HG03520 (cell line): Measurements from ENCODE around the gene NFATC1.
A peak's percentile ranks its signal among the peaks of the same experiment; 100 is the strongest.
"Not testable (repeated sequence)": the region's sequence is repeated elsewhere in the genome, so short reads cannot be mapped to it uniquely, and the experiment has no call there.

ENCODE experiments used
- ATAC-seq: cut with Tn5 transposase; IDR thresholded peaks from one replicate; pipeline ENCODE4 v1.9.1; 2021; ENCODE audit warnings: mild to moderate bottlenecking, moderate library complexity; ENCODE audit not compliant: unreplicated experiment

NFATC1 gene

GRCh38 chr18:79375441-79376154 lies 20.1 kb upstream of the NFATC1 start:
- no peak for ATAC-seq

- ATAC-seq: not testable (repeated sequence)
Measured at GRCh38 chr18:79376661-79377060, 19.1 kb upstream of the NFATC1 start.

- no peak for ATAC-seq
Measured at GRCh38 chr18:79377187-79377891, 18.4 kb upstream of the NFATC1 start.

- ATAC-seq: peak; percentile 51
Measured at GRCh38 chr18:79378536-79379250, 17.0 kb upstream of the NFATC1 start.

GRCh38 chr18:79379251-79379905 lies 16.4 kb upstream of the NFATC1 start:
- ATAC-seq: no peak

GRCh38 chr18:79379931-79380815 lies 15.6 kb upstream of the NFATC1 start:
- no peak for ATAC-seq

GRCh38 chr18:79380816-79381806 lies 14.6 kb upstream of the NFATC1 start:
- ATAC-seq: no peak

- no peak for ATAC-seq
Measured at GRCh38 chr18:79381811-79382311, 13.9 kb upstream of the NFATC1 start.

GRCh38 chr18:79382681-79383387 lies 12.9 kb upstream of the NFATC1 start:
- no peak for ATAC-seq

- ATAC-seq: no peak
Measured at GRCh38 chr18:79383388-79384056, 12.2 kb upstream of the NFATC1 start.

GRCh38 chr18:79384151-79384807 lies 11.5 kb upstream of the NFATC1 start:
- ATAC-seq: no peak

GRCh38 chr18:79384834-79385233 lies 10.9 kb upstream of the NFATC1 start:
- ATAC-seq: no peak

- no peak for ATAC-seq
Measured at GRCh38 chr18:79385326-79385707, 10.4 kb upstream of the NFATC1 start.

GRCh38 chr18:79385708-79386341 lies 9.9 kb upstream of the NFATC1 start:
- no peak for ATAC-seq

- no peak for ATAC-seq
Measured at GRCh38 chr18:79386547-79386946, 9.2 kb upstream of the NFATC1 start.

GRCh38 chr18:79387214-79387613 lies 8.5 kb upstream of the NFATC1 start:
- no peak for ATAC-seq

- ATAC-seq: no peak
Measured at GRCh38 chr18:79387615-79388014, 8.1 kb upstream of the NFATC1 start.
